GM19468 (cell line): Measurements from ENCODE around the gene CCDC28B.
A peak's percentile ranks its signal among the peaks of the same experiment; 100 is the strongest.
"Not testable (repeated sequence)": the region's sequence is repeated elsewhere in the genome, so short reads cannot be mapped to it uniquely, and the experiment has no call there.

Experiments
- ATAC-seq: cut with Tn5 transposase; IDR thresholded peaks from one replicate; pipeline ENCODE4 v1.9.1; 2021; ENCODE audit warnings: mild to moderate bottlenecking, moderate library complexity, moderate number of reproducible peaks; ENCODE audit not compliant: unreplicated experiment; ENCODE audit errors: extremely low read depth

Gene CCDC28B

DNA sequence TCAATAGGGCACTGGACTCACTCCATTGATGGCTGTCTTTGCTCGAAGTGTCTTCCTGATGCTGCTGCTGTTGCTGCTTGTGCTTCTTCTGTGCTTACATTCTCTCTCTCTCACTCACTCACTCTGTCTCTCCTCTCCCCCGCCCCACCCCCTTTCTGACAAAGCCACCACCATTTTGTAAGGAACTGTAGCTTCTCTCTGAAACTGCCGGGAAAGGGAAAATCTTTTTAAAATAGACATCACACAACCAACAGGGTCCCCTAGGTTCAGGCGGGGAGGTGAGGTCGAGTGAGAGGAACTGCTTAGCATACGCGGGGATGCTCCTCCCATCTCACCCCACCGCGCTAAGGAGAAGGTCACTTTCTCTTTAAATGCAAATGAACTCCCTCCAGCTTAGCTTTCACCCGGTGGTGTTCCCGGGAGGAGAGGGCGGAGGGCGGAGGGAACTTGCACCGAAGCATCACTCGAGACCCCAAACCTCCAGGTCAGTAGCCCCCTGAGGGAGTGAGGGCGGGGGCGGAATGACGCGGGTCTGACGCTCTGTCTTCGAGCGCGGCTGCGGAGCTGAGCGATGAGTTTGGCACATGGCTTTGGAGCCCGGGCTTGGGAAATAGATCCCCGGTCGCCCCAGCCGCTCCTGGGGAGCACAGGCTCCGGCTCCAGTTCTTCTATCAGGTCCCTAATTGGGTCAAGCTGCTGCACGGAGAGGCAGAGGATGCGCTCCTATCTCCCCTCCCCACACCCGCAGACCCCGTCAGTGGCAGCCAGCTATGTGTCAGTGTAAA lies at the start of gene CCDC28B:
Gene CCDC28B (plus strand): TSS at position 370 of the 785 bp plus-strand sequence. CDS start 1,341 bp downstream, outside the sequence.
- ATAC-seq: no peak

DNA sequence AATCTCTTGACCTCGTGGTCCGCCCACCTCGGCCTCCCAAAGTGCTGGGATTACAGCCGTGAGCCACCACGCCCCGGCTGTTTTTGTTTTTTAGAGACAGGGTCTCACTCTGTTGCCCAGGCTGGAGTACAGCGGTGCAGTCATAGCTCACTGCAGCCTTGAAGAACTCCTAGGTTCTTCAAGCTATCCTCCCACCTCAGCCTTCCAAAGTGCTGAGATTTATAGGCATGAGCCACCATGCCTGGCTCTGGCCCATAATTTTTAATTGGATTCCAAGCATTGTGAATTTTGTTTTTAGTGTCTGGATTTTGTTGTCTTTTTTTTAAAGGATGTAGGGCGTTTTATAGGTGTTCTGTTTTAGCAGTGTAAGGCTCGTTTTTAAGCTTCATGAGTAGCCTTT lies 49.5 kb upstream of the CCDC28B start:
- ATAC-seq: no peak

DNA sequence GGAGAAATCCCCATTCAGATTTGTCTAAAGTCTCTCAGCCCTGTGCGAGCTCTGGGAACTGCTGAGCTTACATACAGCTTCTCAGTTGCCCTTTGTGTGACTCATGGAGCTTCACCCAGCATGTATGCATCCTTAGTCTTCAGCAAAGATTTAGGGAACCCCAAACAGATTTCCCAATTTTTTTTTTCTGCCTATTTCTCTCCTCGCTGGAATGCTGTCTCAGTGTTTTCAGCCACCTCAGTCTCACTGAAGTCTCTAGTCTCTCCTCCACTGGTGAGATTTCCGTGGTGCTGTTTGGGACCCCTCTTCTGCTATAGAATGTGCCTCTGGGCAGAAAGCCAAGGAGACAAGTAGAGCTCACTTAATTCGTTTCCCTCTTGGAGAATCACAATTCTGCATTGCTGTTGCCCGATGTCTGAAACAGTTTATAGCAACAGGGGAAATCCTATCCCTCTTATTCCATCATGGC lies 49.0 kb upstream of the CCDC28B start:
- ATAC-seq: no peak

DNA sequence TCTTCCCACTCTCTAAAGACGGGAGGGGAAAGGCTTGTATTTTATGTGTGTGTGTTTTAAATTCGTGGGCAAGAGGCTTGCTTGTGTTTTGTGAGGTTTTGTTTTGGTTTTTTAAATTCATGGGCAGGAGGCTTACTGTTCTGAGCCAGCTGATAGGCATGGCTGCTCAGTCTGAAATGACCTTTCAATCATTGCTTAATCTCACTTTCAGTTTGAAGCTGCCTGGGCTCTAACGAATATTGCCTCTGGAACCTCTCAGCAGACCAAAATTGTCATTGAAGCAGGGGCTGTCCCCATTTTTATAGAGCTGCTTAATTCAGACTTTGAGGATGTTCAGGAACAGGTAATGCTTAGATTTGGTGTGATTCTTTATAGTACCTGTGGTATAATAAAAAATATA lies 41.2 kb upstream of the CCDC28B start:
- no peak for ATAC-seq

DNA sequence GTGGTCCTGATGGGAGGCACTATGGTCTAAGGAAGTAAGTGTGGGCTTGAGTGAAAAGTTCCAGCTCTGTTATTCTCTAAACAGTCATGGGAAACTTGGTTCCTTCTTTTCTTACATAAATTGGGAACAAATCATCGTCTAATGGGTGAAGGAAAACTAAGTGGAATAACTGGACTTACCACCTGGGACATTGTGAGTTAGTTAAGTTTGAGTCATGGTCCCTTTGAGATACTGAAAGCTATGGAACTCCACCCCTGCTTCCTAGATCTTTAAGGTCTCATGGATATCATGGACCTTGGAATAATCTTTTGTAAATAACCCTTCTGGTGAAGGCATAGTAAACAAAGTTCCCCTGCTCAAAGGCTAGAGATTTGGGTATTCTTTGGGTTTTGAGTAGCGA lies 37.0 kb upstream of the CCDC28B start:
- no peak for ATAC-seq

DNA sequence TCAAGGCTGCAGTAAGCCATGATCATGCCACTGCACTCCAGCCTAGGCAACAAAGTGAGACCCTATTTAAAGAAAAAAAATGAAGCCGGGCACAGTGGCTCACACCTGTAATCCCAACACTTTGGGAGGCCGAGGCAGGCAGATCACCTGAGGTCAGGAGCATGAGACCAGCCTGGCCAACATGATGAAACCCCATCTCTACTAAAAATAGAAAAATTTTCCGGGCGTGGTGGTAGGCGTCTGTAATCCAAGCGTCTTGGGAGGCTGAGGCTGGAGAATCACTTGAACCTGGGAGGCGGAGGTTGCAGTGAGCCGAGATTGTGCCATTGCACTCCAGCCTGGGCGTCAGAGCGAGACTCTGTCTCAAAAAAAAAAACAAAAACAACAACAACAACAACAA lies 34.8 kb upstream of the CCDC28B start:
- not testable (repeated sequence) for ATAC-seq

DNA sequence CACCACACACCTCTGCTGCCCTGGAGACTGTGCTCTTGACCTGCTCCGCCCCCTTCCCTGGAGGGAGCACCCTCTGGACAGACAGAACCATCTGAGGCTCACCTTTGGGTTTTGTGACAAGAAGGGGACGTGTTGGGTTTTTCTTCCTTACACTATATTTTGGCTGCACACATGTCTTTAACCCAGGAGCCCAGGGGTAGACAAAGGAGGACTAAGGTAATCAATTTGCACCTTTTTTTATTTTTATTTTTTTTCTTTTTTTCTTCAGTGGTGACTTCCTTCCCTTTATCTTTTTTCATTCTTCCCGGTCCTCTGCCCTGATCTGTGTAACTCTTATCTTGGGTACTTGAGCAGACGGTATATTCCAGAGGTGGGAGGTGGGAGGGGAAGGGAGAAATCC lies 29.4 kb upstream of the CCDC28B start:
- no peak for ATAC-seq

DNA sequence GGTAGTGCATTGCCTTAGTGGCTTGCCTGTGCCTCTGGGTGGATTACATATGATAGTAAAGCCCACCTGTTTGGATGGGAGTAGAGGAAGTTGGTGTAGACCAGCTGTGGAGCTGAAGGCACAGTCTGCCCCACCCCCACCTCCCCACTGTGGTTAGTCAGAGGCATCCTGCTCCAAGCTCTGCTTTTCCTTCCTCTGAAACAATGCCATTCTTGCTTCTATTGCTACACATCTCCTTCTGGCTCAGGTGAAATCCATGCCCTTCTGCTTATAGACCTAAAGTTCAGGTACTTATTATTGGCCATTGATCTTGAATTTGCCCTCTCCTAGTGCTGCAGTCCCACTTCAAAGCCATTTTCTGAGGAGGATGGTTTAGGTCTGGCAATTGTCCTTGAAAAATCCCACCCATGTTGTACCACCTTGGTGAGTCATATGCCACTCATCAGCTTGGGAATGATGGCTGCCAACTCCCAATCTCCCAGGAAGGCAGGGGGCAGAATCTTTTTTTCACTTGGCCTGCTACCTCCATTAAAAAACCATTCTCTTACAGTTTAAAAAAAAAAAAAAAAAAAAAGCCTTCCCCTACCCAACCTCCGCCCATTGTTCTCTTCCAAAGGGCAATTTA lies 27.7 kb upstream of the CCDC28B start:
- no peak for ATAC-seq

DNA sequence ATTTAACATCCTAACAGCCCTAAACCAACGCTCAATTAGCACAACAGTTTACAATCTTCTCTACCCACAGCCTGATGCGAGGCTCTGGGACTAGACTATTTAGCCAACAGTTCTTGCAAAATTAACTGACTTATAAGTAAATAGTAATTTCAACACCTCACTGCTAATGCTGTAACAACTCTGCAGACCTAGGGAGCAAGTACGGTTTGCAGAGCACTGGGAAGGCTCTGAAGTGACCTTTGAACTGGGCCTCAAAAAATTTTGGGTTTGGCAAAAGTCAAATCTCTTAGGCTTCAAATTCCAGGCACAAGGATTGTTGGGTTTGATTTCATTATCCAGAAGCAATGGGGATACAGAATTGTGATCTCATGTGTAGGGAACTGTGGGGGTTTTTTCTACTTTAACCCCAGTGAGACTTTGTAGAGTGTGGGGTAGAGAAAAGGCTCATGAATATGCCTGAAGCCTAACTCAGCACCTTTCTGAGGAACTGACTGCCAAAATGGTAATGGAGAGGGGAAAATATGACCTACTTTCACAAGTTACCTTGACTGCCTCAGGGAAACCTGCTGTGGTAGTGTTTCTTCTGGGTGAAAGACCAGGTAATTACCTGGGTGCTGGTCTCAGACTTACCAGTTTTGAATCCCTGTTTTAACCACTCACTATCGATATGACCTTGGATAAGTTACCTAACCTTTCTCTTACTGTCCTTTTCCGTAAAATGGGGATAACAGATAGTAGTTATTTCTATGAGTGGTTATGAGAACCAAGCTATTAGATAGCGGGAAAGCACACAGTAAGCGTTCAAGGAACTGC lies 21.8 kb upstream of the CCDC28B start:
- no peak for ATAC-seq

DNA sequence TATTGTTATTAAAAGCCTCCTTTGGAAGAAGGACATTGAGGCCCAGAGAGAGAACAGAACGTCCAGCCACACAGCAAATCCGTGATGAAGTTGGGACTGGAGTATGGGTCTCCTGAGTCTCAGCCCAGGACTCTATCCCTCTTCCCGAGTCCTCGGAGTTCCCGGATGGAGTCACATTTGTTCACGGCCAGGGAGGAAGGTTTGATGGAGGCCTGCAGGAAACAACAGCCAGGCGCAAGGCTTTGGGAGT lies 21.3 kb upstream of the CCDC28B start:
- no peak for ATAC-seq

DNA sequence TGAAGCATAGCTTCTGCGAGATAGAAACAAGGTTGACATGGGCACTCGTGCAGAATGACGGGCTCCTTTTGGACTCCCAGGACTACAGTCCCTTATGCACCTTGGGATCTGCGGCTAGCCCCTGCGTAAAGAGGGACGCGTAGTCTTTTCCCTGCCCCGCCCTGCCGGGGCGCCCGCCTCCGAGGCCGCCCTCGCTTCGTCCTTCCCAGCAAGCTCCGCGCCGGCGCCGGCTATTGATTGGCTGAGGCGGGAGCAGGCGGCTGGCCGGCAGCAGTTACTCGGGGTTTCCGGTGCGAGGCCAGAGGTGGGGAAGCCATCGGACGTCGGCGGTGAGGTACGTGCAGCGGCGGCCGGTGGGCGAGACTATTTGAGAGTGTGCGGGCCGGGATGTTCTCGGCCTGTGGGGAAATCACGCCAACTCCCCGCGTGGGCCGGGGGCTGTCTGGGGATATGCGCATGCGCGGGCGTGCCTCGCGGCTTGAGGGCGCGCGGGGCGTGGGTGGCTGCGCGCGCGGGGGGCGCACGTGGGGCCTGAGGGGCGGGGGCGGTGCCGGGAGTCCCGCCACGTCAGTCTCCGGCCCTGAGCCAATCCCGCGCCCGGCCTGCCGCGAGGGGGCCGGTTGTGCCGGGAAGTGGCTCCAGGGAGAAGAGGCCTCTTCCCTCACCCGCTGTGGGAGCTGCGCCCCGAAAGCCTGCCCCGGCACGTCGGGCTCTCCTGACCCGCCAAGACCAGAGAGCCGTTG lies 20.8 kb upstream of the CCDC28B start, which contains the start of gene TXLNA:
Gene TXLNA (plus strand): TSS at position 233 of the 743 bp plus-strand sequence. CDS start 671 bp downstream, outside the sequence.
- ATAC-seq: peak; percentile 52

DNA sequence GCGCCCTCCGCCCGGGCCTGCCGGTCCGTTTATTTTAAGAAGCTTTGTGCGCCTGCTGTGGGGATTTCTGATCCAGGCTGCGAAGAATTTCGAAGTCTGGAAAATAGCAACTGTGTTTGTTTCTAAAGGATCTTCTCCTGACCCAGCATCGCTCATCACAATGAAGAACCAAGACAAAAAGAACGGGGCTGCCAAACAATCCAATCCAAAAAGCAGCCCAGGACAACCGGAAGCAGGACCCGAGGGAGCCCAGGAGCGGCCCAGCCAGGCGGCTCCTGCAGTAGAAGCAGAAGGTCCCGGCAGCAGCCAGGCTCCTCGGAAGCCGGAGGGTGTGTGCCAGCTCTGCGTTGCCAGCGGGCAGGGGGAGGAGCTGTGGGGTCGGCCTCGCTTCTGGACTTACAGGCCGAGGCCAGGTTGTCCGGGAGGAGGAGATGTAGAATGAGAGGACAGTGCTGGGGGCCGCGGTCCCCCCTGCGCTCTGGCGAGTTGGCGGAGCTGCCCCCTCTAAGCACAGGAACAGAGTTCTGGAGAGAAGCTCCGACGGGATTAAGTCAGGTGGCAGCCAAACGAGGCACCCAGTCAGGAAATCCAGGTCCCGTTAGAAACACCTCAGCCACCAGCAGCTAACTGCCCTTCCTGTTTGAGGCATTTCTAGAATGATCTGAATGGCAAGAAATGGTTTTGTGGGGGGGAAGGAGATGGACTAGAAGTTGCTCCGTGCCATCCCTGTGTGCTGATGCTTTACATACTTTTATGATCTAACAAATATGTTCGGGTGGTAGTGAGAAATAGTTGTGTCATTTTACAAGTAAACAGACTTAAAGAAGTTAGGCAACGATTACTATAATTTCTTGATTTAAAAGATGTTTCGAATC lies 20.0 kb upstream of the CCDC28B start:
- no peak for ATAC-seq

DNA sequence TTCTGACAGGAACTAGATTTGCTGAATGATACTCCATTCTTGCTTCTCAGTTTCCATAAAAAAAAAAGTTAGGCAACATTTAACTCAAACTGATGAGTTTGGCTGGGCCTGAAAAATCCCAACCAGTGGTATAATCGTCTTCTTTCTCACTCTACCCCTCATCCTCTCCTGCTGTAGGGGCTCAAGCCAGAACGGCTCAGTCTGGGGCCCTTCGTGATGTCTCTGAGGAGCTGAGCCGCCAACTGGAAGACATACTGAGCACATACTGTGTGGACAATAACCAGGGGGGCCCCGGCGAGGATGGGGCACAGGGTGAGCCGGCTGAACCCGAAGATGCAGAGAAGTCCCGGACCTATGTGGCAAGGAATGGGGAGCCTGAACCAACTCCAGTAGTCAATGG lies 19.3 kb upstream of the CCDC28B start:
- no peak for ATAC-seq

DNA sequence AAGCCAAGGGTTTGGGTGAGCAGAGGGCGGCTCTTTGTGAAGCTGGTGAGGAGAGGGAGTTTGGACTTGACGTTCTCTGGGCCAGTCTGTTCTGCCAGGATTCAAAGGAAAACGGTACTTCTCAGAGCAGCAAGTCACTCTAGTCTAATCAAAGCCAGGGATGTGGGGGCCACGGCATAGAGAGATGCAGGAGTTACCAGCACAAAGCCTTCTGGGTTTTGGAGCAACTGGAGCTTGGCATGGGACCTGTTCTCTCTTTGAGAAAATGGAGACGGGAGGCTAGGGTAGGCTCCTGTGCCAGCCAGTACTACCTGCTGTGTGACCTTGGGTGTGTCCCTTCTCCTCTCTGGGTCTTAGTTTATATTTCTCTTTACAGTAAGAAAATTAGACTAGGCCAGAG lies 18.8 kb upstream of the CCDC28B start:
- ATAC-seq: no peak

DNA sequence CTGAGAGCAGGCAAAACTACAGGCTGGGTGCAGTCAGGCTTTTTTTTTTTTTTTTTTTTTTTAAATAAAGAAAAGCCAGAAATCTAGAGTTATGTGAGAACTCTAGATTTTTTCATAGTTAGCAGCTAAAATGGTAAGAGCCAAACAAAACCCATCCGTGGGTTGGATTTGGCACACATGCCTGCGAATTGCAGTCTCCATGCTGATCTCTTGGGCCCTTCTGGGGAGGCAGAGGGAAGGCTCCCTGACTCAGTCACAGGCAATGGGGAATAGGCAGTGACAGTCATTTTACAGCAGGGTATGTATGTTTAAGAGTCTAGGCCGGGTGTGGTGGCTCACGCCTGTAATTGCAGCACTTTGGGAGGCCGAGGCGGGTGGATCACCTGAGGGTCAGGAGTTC lies 18.3 kb upstream of the CCDC28B start:
- ATAC-seq: no peak

DNA sequence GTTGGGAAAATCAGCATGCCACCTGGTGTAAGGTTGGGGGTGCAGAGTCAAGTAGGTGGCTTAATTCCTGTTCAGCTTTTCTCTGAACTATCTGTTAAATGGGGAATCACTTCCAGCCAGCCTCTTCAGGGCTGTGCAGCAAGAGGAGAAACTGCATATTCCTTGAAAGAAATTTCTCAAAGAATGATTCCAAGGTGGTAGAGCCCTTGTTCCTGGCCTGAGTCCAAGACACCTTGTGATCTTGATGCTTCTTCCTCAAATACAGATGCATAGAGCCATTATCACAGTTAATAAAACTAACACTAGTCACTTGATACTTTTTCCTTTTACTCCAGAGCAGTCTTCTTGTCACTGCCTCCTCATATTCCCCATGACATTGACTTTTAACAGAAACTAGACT lies 15.7 kb upstream of the CCDC28B start:
- no peak for ATAC-seq

DNA sequence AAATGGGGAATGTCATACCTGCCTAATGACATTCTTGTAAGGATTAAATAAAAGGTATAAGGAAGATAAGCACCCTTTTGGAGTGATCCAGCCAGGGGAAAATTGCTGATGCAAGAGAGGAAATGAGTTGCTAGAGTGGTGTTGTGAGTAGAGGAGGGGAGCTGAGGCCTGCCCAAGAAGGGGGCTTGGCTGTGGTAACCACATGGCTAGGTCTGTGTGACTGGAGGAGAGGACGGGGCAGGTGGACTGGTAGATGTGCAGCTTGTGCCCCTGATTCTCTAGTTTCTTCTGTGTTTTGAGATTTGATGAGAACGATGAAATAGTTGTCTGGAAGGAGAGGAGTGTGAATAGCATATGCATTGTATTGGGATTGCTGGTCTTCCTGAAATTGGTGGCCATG lies 14.3 kb upstream of the CCDC28B start:
- ATAC-seq: no peak

DNA sequence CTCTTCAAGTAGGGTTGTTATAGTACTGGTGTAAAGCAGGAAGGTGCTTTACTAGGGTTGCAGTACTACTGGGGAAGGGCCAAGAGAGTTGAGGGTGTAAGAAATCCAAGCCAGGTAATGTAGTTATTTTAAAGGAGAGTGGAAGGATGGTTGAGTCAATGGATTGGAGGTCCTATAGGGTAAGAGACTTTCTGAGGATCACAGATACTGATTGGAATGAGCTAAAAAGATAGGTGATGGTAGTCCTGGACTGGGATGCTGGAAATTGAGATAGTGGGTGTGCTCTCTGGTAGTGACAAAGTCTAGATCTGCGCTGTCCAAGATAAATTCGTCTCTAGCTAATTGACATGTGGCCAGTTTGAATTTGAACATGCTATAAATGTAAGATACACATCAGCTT lies 13.9 kb upstream of the CCDC28B start:
- no peak for ATAC-seq

DNA sequence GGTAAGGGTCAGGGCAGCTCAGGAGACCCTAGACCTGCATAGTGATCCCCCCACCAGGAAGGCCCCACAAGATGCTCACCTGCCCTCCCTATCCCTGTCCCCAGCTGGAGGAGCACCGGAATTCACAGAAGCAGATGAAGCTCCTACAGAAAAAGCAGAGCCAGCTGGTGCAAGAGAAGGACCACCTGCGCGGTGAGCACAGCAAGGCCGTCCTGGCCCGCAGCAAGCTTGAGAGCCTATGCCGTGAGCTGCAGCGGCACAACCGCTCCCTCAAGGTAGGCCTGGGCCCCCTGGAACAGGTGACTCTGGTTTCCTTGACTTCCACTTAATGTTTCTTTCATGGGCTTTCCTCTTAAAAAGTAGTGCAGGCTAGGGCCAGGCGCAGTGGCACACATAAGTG lies 12.5 kb upstream of the CCDC28B start:
- ATAC-seq: no peak
